ENCODE measurements around the gene ASCC2.
"Not testable (repeated sequence)": the region's sequence is repeated elsewhere in the genome, so short reads cannot be mapped to it uniquely, and the experiment has no call there.

The ASCC2 gene

DNA sequence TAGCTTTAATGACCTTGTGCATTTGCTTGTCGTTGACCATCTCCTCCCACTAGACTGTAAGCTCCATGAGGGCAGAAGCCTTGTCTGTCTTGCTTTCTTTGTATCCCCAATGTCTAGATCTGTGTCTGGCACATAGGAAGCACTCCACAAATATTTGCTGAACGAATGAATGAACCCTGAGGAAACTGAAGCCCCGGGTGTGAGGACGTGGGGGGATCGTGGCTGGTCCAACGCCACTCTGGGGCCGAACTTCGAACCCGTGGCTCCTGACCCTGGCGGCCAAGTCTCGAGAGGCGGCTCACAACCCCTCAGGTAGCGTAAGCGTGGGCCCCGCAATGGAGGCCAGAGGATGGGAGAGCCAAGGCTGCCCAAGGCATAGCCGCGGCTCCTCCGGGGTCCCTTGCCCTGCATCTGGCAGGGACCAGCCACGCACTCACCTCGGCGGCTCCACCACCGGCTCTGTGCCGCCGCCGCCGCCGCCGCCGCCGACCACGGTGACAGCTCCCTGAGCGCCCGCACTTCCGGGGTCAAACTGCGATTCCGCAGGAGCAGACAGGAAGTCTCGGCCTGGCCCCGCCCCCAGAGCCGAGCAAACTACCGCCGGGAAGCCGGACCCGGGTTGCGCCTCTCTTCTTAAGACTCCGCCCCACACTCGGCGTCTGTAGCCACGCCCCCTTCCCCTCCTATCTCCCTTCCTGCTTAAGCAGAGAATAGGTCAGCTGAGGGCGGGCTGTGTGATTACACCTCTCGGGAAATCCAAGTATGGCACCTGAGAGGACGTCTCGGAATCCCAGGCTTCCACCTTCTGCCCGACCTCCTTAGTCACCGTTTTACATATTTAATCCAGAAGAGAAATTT lies at the start of gene ASCC2:
Gene ASCC2, minus strand, starts transcription at position 534 of the 858 bp plus-strand sequence. CDS start 5,949 bp downstream, outside the sequence.
- DNase-seq (ENCODE audit: low read depth, low spot score) = peak; percentile 96

DNA sequence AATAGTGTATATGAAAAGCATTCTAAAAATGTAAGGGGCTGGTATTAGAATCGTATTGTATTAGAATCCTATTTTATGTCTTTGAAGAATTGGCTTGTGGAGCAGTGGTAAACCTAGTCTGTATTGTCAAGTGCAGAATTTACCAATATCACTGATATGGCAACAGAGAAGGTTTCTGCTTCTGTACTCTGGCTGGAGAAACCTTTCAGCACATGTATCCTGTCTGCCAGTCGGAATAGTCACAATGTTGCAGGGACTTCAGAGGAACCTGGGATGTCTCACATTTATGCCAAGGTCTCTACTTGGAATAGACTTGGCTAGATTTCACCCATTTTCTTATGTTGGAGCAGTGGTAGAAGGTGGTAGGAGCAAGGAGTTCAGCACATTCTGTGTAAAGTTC lies 49.3 kb upstream of the ASCC2 start:
- DNase-seq (ENCODE audit: low read depth, low spot score) = no peak

GRCh38 chr22:29886596-29886995 lies 48.5 kb upstream of the ASCC2 start:
- no peak for DNase-seq (ENCODE audit: low read depth, low spot score)

- DNase-seq (ENCODE audit: low read depth, low spot score) = no peak
Observed at GRCh38 chr22:29885610-29886009, 47.5 kb upstream of the ASCC2 start.

GRCh38 chr22:29883775-29884097 lies 45.7 kb upstream of the ASCC2 start:
- no peak for DNase-seq (ENCODE audit: low read depth, low spot score)

DNA sequence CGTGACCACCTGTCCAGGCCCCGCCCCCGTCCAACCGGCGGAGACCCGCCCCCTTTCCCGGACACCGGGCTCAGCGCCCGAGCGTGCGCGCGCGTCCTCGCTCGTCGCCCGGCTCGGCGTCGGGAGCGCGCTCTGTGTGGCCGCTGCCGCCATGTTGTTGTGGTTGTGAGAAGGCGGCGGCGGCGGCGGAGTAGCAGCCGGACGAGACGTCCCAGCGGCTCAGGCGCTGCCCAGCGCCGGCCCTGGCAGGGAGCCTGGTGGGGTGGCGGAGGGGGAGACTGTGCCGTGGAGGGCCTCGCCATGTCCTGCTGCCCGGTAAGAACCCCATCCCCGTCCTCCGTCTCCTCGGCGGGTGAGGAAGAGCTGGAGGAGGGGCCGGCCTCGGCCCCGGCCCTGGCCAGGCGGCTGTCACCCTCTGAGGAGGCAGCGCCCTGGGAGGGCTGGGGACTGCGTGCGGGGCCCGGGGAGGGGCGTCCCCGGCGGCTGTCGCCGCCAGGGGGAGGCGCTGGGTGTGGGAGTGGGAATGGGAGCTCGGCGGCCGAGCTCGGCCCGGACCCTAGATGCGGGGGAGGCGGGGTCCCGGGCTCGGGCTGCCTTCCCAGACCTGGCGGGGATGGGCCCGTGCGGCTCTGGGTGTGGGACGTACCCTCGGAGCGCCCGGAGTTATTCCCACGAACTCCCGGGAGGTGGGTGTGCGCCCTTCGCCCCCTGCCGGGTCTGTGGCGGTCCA lies 45.1 kb upstream of the ASCC2 start, which contains the start of gene MTMR3:
Gene MTMR3, plus strand, starts transcription at position 130 of the 730 bp plus-strand sequence. CDS start 87,886 bp downstream, outside the sequence.
- peak; percentile 82 for DNase-seq (ENCODE audit: low read depth, low spot score)

- no peak for DNase-seq (ENCODE audit: low read depth, low spot score)
Observed at GRCh38 chr22:29882716-29883044, 44.6 kb upstream of the ASCC2 start.

- DNase-seq (ENCODE audit: low read depth, low spot score) = no peak
Observed at GRCh38 chr22:29879753-29880152, 41.7 kb upstream of the ASCC2 start.

DNA sequence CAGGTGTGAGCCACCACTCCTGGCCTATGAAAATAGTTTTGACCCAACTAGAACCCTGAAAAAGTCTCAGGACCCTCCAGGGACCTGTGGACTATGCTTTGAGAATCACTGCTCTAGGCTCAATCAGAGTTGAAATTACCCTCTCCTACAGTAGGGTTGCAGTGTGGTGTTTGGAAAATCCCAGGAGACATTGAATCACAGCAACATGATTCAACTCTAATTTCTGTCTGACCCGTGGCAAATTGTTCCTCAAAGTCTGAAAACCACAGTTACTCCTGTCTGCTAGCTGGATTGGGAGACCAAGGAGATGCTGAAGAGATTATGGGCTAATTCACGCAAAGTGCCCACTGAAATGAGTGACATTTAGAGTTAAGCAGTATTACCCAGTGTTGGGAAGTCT lies 39.5 kb upstream of the ASCC2 start:
- DNase-seq (ENCODE audit: low read depth, low spot score) = no peak

DNA sequence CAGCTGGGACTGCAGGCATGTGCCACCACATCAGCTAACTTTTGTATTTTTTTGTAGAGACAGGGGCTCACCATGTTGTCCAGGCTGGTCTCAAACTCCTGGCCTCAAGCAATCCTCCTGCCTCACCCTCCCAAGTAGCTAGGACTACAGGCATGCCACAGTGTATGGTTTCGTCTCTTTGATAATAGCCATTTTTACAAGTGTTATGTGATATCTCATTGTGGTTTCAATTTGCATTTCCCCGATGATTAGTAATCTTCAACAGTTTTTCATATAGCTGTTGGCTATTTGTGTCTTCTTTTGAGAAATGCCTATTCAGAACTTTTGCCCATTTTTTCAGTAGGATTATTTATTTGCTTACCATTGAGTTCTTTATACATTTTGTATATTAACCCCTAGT lies 35.9 kb upstream of the ASCC2 start:
- DNase-seq (ENCODE audit: low read depth, low spot score) = no peak

DNA sequence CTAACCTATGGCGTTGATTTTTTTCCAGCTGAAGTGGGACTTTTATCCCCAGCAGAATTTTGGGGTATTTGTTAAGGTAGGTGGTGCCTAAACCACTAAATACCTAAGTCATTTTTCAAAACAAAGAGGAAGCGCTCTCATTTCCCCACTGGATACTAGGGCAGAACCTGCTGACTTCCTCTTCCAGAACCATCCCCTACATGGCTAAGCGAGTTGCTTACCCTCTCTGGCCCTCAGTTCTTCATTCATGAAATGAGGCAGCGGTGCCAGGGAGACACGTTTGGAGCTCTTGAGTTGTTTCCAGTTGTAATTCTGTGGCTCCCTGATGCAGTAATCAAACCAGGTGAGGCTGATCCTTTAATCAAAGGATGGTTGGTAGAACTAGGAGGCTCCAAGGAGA lies 34.9 kb upstream of the ASCC2 start:
- DNase-seq (ENCODE audit: low read depth, low spot score) = no peak

- DNase-seq (ENCODE audit: low read depth, low spot score) = no peak
Observed at GRCh38 chr22:29872144-29872893, 34.2 kb upstream of the ASCC2 start.

GRCh38 chr22:29871684-29872083 lies 33.6 kb upstream of the ASCC2 start:
- no peak for DNase-seq (ENCODE audit: low read depth, low spot score)

- DNase-seq (ENCODE audit: low read depth, low spot score) = no peak
Observed at GRCh38 chr22:29870574-29870973, 32.5 kb upstream of the ASCC2 start.

GRCh38 chr22:29867851-29868250 lies 29.8 kb upstream of the ASCC2 start:
- DNase-seq (ENCODE audit: low read depth, low spot score) = no peak

GRCh38 chr22:29867260-29867659 lies 29.2 kb upstream of the ASCC2 start:
- no peak for DNase-seq (ENCODE audit: low read depth, low spot score)

GRCh38 chr22:29865572-29865971 lies 27.5 kb upstream of the ASCC2 start:
- DNase-seq (ENCODE audit: low read depth, low spot score) = not testable (repeated sequence)

DNA sequence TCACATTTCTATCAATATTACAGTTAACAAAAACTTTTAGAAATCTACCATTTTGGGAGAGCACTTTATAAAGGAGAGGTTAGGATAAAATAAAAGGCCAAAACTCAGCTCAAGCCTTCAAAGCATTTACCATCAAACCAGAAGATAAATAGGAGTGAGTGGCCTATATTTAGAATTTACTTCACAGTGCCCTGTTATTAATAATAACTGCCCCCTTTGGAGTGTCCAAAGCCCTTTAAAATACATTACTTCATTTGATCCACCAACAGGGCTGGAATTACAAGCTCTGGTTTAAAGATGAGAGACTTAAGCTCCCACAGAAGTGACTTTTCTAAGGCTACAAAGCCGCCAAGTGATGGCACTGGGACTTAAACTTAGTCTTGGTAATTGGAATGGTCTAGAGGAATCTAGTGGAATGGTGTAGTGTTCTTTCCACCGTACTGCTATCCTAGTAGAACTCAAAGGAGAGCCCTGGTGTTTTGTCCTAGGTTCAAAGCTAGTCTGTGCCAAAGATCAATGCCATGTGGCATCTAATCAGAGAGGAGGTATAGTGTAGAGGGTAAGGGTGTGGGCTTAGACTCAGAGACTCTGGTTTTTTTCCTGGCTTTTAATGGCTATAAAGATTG lies 23.7 kb upstream of the ASCC2 start:
- DNase-seq (ENCODE audit: low read depth, low spot score) = no peak

- no peak for DNase-seq (ENCODE audit: low read depth, low spot score)
Observed at GRCh38 chr22:29860006-29860766, 22.1 kb upstream of the ASCC2 start.

GRCh38 chr22:29859030-29859429 lies 21.0 kb upstream of the ASCC2 start:
- DNase-seq (ENCODE audit: low read depth, low spot score) = not testable (repeated sequence)

DNA sequence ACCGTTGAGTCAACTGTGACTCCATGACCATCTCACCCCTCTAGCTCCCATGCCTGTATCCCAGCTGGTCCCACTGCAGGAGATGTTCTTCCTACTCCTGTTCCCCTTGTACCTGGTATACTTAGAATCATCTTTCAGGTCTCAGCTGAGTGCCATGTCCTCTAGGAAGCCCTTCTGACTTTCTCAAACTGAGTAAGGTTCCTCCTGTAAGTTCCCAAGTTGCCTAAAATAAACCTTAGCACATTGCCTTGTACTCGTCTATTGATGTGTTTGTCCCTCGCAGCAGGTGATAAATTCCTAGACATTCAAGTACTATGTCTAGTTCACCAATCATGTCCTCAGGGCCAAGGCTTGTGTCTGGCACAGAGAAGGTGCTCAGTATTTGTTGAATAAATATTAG lies 18.4 kb upstream of the ASCC2 start:
- no peak for DNase-seq (ENCODE audit: low read depth, low spot score)
